NCI-H2171 treated with DMSO at 0.1 percent for 48 hours (cell line): ENCODE measurements around the gene GEMIN8.

Source experiments
- DNase-seq: peaks from one replicate; lab custom pipeline; 2025; lab: John Stamatoyannopoulos, UW

Gene GEMIN8, protein sequence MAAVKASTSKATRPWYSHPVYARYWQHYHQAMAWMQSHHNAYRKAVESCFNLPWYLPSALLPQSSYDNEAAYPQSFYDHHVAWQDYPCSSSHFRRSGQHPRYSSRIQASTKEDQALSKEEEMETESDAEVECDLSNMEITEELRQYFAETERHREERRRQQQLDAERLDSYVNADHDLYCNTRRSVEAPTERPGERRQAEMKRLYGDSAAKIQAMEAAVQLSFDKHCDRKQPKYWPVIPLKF

DNA sequence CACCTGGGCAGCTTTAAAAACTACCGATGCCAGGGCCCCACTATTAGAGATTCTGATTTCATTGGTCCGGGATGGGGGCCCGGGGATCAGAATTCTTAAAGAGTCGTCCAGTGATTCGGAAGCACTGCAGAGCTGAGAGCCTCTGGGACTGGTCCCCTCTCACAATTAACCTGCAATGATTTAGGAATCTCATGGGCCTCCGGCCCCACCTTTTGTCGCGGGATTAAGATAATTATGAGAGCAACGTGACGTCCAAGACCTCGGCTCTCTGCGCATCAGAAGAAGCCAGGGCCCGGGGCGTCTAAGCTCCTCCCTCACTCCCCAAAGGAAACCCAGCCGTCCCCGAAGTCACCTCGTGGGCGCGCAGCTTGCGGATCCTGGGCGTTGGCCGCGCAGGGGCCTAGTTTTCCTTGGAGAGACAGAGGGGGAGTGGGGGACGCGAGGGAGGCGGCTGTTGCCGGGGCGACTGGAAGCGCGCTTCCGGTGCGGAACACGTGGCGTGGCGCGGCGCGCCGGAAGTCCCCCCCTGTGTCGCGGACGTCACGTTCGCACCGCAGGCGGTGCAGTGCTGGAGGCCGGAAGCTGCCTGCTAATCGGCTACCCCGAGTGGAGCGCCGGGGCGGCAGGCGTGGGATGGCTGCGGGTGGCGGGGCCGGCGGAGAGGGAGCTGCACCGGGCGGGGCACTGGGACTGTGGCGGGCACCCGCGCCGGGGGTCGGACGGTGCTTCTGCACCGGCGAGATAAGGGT is at the start of gene GEMIN8:
GEMIN8 (minus strand) TSS at position 468 of the 749 bp plus-strand sequence. CDS start 8,414 bp downstream, outside the sequence.
- peak; percentile 91 for DNase-seq

DNA sequence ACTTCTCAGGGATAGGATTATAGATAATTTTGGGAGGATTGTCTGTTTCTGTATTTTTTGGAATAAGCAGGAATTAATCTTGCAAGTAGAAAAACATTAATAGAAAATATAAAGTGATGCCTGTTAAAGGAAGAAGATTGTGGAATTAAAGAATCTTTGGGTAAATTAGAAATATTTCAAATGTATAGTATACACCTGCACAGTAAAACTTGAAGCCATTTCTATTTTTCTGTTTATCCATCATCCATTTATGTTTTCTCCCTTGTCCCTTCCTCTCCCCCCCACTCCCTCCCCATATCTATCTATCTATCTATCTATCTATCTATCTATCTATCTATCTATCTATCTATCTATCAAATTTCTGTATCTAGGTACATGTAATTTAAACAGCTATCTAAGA is 46.9 kb upstream of the GEMIN8 start:
- no peak for DNase-seq

DNA sequence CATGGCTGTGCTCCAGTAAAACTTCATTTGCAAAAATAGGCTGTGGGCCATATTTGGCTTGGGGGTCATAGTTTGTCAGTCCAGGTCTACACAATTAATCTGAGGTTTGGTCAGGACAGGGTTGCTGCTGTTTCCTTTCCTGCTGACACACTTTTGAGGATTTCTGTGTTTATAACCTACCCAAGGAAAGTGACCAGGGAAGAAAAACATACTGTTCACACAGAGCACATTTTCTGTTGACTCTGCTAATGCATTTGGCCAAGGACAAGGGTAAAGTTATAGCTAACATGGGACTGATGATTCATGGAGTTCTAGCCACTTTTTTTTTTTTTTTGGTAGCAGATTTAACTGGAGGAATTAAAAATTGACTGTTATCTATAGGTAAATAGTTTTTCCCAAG is 43.9 kb upstream of the GEMIN8 start:
- DNase-seq: no peak

DNA sequence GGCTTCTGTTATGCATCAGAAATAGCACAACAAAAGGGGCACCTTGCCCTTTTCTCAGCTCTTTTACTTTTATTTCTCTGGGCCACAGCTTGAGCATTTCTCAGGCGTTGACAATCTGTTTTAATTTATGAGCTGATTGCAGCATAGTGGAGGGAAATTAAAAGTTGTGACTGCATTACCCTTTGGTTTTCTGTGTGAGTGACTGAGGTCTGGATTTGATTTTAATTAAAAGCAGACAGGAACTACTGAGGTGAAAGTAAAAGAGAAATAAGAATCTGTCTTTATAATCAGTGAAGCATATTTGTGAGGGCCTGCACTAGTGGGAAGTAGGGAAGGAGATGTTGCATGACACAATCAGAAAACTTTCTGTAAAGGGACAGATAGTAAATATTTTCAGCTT is 43.4 kb upstream of the GEMIN8 start:
- DNase-seq: no peak

DNA sequence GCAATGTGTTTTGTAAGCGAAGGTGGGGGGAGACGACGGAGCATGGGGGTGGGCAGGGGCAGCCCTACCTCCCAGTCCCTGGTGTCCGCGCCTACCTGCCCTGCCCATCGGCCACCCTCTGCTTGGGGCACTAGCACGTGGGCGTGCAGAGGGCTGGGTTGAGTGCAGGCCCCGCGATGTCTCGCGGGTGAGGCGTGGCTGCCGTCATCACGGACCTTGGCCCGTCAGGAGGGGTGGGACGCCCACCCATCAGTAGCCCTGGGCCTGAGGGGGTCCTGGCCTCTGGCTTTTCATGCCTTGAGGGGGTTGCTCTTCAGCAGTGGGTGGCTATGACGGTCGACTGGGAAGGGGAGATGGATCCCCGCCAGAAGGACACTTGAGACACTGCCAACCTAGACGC is 36.1 kb upstream of the GEMIN8 start:
- no peak for DNase-seq

DNA sequence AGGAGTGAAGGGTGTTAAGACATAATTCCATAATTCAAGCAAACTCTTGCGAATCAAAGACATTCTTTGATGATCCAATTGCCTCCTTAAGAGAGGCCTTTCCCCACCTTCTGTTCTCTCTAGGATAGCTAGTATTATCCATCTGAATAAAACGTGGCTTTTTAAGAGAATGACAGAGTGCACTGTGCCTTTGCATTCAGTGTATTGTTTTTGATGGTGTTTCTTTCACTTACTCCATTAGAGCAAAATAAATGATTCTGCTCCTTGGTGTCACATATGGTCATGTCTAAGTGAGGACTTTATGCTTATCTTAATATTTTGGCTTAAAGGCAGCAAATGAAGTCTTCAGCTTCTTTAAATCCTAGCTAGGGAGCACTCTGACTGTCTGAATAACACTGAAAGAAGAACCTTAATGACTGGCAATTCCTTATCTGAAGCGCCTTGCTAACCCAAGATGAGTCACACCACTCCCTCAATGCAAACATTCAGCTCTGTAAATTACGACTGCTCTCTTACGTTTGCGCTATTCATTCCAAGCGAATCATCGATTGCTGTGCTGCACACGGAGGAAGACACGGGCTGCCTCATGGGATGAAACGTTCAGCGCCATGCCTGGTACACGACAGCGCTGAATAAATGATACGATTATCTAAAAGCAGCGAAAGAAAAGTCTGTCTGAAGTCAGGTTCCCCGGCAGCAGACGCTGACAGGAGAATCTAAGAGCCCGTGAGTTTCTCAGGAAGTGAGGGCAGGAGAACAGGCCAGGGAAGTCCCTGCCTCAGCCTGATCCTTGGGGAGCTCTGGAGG is 35.1 kb upstream of the GEMIN8 start:
- DNase-seq: no peak

DNA sequence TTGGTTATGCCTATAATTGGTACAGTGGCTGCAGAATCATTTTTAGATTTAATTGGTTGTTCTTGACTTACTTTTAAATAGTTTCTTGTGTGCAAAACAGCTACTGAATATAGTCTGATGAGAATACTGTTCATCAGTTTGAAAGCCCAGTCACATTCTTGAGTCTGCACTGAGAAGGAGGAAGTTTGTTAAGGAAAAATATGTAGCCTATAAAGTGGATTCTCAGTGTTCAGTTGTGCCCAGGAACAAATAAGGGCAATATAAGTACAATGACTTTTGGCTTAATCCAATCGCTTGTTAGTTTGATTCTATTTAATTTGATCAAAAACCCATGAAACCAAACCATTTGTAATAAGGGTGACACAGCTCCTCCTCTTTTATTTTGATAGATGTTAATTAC is 32.8 kb upstream of the GEMIN8 start:
- no peak for DNase-seq

DNA sequence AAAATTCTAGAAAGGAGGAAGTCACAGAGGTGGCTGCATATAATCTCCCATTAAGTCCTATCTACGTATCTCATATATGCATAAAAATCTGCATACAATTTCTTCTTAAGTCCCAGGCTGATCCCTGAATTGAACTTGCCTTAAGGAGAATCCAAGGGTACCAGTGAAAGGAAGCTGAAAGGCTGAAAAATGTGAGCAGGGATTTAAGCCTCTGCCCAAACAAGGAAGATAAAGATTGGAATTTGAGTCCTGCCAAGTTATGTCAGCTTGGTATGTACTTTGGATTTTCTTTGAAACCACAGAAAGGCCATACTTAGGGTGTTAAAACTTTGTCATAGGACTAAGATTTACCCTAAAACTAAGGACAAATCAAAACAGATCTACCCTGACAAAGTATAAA is 26.5 kb upstream of the GEMIN8 start:
- DNase-seq: no peak

DNA sequence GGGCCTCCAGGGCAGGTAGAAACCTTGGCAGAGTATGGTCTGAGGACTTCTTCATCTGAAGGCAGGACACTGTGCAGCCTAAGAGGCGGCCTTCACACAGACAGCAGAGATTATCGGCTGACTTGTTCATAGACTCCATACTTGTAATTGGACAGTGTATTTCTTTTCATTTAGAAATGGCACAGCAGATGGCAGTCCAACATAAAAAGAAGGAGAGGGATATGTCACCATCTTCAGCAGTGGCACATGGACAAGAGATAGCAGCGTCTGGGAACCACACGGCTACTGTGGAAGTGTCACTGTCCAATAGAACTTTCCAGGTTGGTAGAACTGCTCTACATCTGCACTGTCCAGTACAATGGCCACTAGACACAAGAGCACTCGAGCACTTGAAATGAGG is 21.7 kb upstream of the GEMIN8 start:
- DNase-seq: peak; percentile 52

DNA sequence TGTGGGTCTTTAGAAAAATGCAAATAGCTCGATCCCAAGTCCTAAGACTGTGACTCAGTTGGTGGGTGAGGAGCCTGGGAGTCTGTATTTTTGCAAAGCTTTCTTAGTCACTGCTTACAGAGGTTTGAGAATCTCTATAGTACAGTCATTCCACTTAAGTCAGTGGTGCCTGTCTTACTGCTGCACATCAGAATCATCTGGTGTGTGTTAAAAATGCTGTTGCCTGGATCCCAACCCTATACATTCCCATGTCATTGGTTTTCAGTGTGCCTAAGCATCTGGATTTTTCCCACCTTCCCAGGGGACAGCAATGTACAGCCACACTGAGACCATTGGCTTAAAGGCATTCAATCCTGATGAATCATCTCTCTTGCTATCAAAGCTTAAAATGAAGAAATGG is 21.0 kb upstream of the GEMIN8 start:
- no peak for DNase-seq

DNA sequence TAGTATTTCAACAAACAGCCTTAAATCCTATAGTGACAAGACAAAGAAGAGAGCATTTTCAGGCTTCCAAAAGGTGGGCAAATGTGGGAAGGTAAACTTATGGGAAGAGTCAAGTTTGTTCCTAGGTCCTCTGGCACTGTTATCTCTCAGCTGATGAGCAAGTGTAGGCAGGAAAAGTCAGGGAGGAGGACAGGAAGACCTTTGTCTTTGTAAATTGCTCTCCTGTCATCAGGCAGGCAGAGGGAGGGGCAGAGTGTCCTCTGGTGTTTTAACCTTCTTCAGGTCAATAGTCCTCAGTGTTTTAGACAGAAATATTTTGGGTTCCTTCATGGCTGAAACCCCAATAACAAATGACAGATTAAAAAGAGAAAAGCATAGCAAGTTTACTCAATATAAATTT is 13.5 kb upstream of the GEMIN8 start:
- DNase-seq: no peak

DNA sequence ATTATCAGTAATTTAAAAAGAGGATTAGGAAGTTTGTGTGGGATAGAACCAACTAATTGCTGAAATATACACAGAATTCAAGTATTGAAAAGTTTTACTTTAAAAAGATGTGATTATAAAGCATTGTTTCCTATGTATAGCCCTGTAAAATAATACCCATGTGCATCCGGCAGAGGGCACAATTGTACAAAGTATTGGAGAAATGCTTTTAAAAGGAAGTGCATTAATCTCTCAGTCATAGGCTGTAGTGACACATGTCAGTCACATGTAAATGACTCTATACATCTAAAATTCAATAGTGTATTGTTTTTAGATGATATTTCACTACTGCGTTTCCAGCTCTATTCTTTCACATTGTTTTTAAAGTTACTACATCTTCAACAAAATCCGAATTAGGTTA is 9.7 kb upstream of the GEMIN8 start:
- DNase-seq: peak; percentile 31

DNA sequence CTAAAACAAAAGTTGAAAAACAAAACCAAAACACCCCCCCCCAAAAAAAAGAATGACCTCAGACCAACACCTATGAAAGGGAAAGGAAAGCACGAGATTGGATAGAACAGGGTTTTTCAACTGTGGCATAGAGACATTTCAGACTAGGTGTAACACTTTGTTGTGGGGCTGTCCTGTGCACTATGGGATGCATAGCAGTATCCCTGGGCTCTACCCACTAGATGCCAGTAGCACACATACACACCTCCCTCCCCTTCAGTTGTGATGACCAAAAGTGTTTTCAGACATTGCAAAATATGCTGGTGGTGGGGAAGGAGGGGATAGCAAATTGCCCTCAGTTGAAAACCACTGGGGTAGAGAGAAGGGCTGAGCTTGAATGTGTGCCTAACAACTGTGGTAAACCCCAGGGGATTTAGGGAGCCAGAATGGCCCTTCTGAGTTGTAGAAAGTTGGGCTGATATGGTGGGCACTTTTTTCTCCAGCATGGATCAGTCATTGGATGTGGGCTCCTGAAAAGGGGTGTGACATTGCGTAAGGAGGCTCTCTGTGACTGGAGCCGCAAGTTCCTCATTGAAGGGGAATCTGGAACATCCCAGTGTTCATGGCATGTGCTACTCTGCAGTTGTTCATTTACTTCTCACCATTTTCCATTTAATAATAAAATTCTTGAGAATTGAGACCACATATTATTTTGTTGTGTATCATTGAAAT is 8.8 kb upstream of the GEMIN8 start:
- DNase-seq: no peak

DNA sequence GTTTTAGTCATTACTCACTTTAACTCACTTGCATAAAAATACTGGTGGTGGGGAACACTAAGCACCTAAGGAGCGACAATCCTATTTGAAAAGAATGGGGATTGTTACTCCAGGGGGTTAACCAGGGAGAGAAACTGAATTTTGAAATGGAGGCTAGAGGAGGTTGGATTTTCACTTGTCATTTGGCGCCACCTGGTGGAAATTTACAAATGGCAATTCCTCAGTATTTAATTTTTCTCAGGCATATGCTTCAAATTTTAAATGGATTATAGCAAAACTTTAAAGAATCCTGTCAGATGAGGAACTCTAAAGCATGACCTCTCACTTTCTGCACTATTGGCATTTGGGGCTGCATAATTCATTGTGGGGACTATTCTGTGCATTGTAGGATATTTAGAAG is 2.7 kb upstream of the GEMIN8 start:
- peak; percentile 42 for DNase-seq

DNA sequence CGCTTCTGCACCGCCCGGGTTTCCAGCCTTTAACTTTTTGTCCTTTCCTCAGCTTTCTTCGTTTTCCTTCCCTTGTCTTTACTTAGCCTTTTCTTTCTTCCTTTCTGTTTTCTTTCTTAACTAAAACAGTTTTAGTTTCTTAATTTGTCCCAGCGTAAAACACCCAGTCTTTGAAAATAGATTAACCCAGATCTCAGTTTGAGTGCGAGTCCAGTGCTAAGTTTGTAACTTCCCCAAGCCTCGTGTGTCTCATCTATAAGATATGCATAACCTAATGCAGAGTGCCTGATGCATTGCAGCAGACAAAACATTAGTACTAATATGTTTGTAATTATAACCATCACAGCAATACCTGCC is 460 bp upstream of the GEMIN8 start:
- DNase-seq: no peak

DNA sequence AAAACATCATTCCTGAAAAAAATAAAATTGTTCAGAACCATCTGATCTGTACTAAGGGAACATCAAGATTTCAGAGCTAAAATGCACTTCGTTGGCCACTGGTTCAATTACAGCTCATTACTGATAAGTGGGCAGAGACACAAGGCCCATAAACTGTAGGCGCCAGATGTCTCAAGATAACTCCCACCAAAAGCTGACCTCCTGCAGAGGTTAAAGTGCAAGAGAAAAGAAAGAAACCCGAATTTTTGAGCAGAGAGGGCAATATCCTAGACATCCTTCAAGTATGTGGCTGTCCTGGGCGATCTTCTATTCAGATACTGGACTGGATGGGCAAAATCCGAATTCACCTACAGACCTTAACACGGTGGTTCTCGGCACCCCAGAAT is 660 bp downstream of the GEMIN8 start:
- no peak for DNase-seq

DNA sequence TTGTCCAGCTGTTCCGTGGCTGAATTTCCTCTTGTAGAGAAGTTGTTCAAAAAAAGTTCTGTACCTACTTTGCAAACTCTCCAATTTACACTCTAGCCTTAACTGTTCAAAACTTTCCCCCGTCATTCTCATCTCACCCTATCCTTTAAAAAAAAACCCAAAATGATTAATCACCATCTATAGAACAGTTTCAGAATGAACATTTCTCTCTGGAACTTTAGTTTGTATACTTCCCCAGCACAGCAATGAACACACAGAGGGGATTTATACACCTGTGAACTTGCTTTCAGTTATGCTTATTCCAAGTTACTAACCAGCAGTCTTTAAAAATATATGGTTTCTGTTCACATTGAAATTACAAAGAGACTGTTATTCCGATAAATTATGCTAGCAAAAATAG is 1.2 kb downstream of the GEMIN8 start:
- no peak for DNase-seq

DNA sequence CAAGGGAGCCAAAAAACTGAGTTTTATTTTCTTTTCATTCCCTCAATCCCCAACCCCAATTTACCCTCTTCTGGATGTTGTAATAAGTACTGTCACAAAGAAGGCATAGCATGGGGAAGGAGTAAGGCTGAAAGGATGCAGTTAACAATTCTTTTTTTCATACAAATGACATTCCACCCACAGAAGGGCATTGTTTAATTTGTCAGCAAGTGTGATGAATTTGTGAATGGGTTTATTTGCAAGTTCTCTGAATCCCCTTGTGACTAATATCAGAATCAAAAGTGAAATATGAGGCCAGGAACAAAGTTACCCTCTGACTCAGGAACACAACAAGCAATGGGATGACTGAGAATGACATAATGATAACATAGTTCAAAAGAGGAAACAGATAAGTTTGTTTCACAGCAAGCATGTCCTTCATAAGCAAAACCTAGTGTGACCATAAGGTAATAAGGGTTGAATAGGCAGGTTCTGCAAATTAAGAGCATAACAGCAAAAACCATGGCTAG is 2.1 kb downstream of the GEMIN8 start:
- no peak for DNase-seq

DNA sequence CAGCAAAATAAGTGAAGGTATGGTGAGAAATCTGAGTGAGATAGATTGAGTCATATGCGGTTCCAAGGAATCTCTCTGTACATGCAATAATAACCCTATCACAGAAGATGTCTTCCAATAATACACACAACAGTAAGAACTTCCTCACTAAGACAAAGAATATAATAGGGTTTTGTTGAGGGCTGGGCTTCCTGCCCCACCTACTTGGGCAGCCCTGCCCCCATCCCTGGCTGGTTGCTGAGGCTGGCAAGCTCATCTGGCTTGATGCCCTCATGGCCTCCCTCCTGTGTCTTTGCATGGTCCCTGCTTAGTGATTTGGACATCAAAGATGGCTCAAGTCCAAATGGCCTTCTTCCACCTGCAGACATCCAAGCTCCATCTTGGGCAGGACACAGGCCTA is 2.7 kb downstream of the GEMIN8 start:
- no peak for DNase-seq

DNA sequence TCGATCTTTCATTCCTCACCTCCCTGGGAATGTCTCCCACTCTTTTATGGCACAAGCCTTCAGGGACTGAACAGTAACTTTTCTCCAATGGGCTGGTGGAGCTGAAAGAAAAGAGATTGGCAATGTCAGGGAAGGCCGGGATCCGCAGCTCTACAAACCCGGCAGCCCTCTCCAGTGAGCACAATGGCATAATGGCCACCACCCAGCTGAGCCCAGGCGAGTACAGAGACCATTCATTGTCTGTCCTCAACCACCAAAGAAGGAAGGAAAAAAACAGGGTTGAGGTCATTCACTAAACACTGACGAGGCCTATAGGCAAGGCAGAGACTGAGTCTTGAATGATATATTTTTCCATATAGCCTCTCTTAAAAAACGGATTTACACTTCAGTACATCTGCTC is 3.6 kb downstream of the GEMIN8 start:
- DNase-seq: no peak

DNA sequence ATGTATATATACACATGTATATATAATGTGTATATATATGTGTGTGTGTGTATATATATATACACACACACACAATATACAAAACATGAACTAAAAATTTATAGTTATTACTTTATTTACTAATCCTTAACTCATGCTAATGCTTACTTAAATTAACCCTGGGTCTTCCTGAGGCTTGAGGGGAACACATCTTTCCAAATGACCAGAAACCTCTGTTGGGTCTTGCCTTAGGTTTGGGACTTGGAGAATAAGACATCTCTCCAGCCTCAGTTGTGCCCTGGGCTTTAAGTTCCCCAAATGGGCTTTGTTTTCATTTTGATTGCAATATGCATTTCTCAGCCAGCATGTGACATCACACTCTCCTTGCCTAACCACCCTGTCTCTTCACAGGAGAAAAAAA is 7.7 kb downstream of the GEMIN8 start:
- DNase-seq: no peak

DNA sequence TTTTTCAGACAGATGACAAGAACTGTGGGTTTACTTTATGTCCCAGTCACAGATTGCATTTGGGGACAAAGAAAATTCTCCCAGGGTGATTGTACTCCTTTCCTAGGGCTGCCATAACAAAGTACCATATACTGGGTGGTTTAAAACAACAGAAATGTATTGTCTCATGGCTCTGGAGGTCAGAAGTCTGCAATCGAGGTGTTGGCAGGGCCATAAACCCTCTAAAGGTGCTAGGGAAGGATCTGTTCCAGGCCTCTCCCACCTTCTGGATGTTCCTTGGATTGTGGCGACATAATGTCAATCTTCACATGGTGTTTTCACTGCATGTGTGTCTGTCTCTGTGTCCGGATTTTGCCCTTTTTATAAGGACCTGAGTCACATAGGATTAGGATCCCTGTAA is 12.3 kb downstream of the GEMIN8 start:
- DNase-seq: no peak
